ENCODE data around the gene WDR70. TPM values are rescaled to one million over a fixed set of nuclear protein-coding genes. Genes with fewer than 3 reads are reported as not detected.

Gene WDR70
- total RNA-seq, 2 donors from 2014 or later = 26.7 to 28.6 TPM

GRCh38 chr5:37492778-37493555 is 113.8 kb downstream of the WDR70 start:
- H3K4me3 ChIP-seq = no peak overlapping the region
- no peaks in the 10 kb centered on the region for H3K36me3 ChIP-seq
- H3K27me3 ChIP-seq = no peaks in the 10 kb centered on the region
- H3K4me1 ChIP-seq = no peaks in the 10 kb centered on the region
- no peak overlapping the region for H3K9ac ChIP-seq (ENCODE audit: low read depth in 2 of 2, low read length in 2 of 2)
- H3K27ac ChIP-seq = no peak overlapping the region
- no peaks in the 10 kb centered on the region for H3K9me3 ChIP-seq
- intact Hi-C loops (cut with DNase I) = no loop called here
- TF ChIP-seq, protein P1, sequence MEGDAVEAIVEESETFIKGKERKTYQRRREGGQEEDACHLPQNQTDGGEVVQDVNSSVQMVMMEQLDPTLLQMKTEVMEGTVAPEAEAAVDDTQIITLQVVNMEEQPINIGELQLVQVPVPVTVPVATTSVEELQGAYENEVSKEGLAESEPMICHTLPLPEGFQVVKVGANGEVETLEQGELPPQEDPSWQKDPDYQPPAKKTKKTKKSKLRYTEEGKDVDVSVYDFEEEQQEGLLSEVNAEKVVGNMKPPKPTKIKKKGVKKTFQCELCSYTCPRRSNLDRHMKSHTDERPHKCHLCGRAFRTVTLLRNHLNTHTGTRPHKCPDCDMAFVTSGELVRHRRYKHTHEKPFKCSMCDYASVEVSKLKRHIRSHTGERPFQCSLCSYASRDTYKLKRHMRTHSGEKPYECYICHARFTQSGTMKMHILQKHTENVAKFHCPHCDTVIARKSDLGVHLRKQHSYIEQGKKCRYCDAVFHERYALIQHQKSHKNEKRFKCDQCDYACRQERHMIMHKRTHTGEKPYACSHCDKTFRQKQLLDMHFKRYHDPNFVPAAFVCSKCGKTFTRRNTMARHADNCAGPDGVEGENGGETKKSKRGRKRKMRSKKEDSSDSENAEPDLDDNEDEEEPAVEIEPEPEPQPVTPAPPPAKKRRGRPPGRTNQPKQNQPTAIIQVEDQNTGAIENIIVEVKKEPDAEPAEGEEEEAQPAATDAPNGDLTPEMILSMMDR (IDR thresholded peaks at IDR 0.05) = no peak
- DNase-seq = no peak

DNA sequence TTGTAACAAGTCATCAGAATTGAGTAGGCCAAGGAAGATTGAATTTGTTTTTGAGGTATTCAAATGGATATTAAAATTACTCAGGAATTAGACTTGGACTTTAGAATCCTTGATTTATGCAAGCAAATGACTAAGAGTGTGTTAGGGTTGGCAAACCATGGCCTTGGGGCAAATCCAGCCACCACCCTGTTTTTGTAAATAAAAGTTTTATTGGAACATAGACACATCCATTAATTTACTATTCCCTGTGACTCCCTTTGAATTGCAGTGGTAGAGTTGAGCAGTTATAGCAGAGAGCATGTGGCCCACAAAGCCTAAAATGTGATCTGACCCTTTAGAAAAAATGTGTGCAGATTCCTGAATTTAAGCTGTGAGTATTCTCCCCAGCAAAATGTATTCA is 115.6 kb downstream of the WDR70 start:
- H3K9ac ChIP-seq (ENCODE audit: low read depth in 2 of 2, low read length in 2 of 2) = no peak overlapping the region
- no peak for DNase-seq
- H3K4me3 ChIP-seq = no peak overlapping the region
- H3K4me1 ChIP-seq = no peaks in the 10 kb centered on the region
- no peaks in the 10 kb centered on the region for H3K9me3 ChIP-seq
- intact Hi-C loops (cut with DNase I) = no loop called here
- no peaks in the 10 kb centered on the region for H3K36me3 ChIP-seq
- peak overlapping the region; percentile 6 for H3K27ac ChIP-seq
- TF ChIP-seq, protein P1 (IDR thresholded peaks at IDR 0.05) = no peak
- H3K27me3 ChIP-seq = no peaks in the 10 kb centered on the region

DNA sequence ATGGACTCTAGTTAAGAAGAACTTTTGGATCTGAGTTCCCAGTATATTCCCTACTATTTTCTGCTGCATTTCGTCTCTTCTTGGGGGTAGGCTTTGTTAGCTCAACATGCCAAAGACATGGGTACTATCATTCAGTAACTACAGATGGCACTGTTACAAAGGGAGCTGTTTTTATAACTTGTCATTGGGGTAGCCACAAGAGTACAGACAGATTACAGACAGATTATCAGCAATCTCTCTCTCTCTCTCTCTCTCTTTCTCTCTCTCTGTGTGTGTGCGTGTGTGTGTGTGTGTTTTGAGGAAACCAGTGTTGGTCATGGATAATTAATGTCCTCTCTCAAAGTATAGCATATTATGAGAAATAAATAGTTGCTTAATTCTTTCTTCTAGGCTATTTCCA is 116.1 kb downstream of the WDR70 start:
- H3K4me1 ChIP-seq = no peaks in the 10 kb centered on the region
- no peaks in the 10 kb centered on the region for H3K27me3 ChIP-seq
- H3K27ac ChIP-seq = peak overlapping the region; percentile 6
- intact Hi-C loops (cut with DNase I) = no loop called here
- H3K4me3 ChIP-seq = no peak overlapping the region
- DNase-seq = no peak
- TF ChIP-seq, protein P1 (IDR thresholded peaks at IDR 0.05) = no peak
- H3K36me3 ChIP-seq = no peaks in the 10 kb centered on the region
- no peaks in the 10 kb centered on the region for H3K9me3 ChIP-seq
- no peak overlapping the region for H3K9ac ChIP-seq (ENCODE audit: low read depth in 2 of 2, low read length in 2 of 2)

DNA sequence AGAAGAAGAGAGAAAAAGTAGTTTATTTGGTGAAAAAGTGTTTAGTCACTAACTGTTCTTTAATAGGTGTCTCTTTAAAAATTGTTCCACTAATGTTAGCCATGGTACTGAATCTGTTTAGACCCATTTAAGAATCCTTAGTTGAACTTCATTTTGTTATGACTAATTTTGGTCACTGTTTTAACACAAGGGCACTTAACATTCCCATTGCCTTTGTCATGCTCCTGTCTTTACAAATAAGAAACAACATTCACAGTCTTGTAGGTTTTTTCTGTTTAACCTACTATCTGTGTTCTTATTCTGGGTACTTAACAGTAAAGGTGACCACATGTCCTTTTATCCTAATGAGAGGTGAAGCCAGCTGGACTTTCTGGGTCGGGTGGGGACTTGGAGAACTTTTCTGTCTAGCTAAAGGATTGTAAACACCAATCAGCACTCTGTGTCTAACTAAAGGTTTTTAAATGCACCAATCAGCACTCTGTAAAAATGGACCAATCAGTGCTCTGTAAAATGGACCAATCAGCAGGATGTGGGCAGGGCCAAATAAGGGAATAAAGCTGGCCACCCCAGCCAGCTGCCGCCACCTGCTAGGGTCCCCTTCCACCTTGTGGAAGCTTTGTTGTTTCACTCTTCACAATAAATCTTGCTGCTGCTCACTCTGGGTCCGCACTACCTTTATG is 116.7 kb downstream of the WDR70 start:
- peak overlapping the region; percentile 6 for H3K27ac ChIP-seq
- TF ChIP-seq, protein P1 (IDR thresholded peaks at IDR 0.05) = no peak
- no peak for DNase-seq
- H3K9me3 ChIP-seq = no peaks in the 10 kb centered on the region
- no peak overlapping the region for H3K9ac ChIP-seq (ENCODE audit: low read depth in 2 of 2, low read length in 2 of 2)
- H3K36me3 ChIP-seq = no peaks in the 10 kb centered on the region
- no peak overlapping the region for H3K4me3 ChIP-seq
- H3K27me3 ChIP-seq = no peaks in the 10 kb centered on the region
- intact Hi-C loops (cut with DNase I) = no loop called here
- no peaks in the 10 kb centered on the region for H3K4me1 ChIP-seq

GRCh38 chr5:37496902-37497445 is 117.9 kb downstream of the WDR70 start:
- no peak overlapping the region for H3K27ac ChIP-seq
- no peaks in the 10 kb centered on the region for H3K27me3 ChIP-seq
- no peaks in the 10 kb centered on the region for H3K36me3 ChIP-seq
- TF ChIP-seq, protein P1 (IDR thresholded peaks at IDR 0.05) = no peak
- no peaks in the 10 kb centered on the region for H3K4me1 ChIP-seq
- H3K9me3 ChIP-seq = no peaks in the 10 kb centered on the region
- no peak for DNase-seq
- no peak overlapping the region for H3K9ac ChIP-seq (ENCODE audit: low read depth in 2 of 2, low read length in 2 of 2)
- intact Hi-C loops (cut with DNase I) = no loop called here
- no peak overlapping the region for H3K4me3 ChIP-seq

All from colonic mucosa (tissue), 4 donors.